HEK293 (cell line): ENCODE data around the gene MBP.

ENCODE experiments used
- CTCF ChIP-seq: fragments of 450-650 bp; formaldehyde crosslinking; IDR thresholded peaks from 2 replicates; pipeline ENCODE4 v1.5.1; 2016; ENCODE audit warnings: missing biosample characterization, missing genetic modification characterization
- ELK4 ChIP-seq: IDR thresholded peaks from 2 replicates; pipeline ENCODE4 v1.6.1; 2011; ENCODE audit warnings: mild to moderate bottlenecking, low read depth, low read length, borderline replicate concordance
- PRDM2 ChIP-seq: fragments of 450-650 bp; formaldehyde crosslinking; IDR thresholded peaks from 2 replicates; pipeline ENCODE4 v1.5.1; 2016; ENCODE audit warnings: missing biosample characterization, missing genetic modification characterization, borderline replicate concordance
- REST ChIP-seq: fragments of 450-650 bp; formaldehyde crosslinking; IDR thresholded peaks from 2 replicates; pipeline ENCODE4 v1.5.1; 2016; ENCODE audit warnings: missing biosample characterization, missing genetic modification characterization
- ZBTB21 ChIP-seq: fragments of 450-650 bp; formaldehyde crosslinking; IDR thresholded peaks from 2 replicates; pipeline ENCODE4 v1.5.1; 2017; ENCODE audit warnings: missing biosample characterization, missing genetic modification characterization
- ZNF114 ChIP-seq: fragments of 450-650 bp; formaldehyde crosslinking; IDR thresholded peaks from 2 replicates; pipeline ENCODE4 v1.5.0; 2017; ENCODE audit warnings: missing biosample characterization, missing genetic modification characterization
- ZNF157 ChIP-seq: fragments of 450-650 bp; formaldehyde crosslinking; IDR thresholded peaks from 2 replicates; pipeline ENCODE4 v1.5.1; 2016; ENCODE audit warnings: missing biosample characterization, missing genetic modification characterization
- ZNF664 ChIP-seq: fragments of 450-650 bp; formaldehyde crosslinking; IDR thresholded peaks from 2 replicates; pipeline ENCODE4 v1.5.1; 2016; ENCODE audit warnings: missing biosample characterization, missing genetic modification characterization
- ZNF670 ChIP-seq: fragments of 450-650 bp; formaldehyde crosslinking; IDR thresholded peaks from 2 replicates; pipeline ENCODE4 v1.5.1; 2016; ENCODE audit warnings: missing biosample characterization, missing genetic modification characterization, low read depth
- ZNF707 ChIP-seq: fragments of 450-650 bp; formaldehyde crosslinking; IDR thresholded peaks from 2 replicates; pipeline ENCODE4 v1.5.1; 2016; ENCODE audit warnings: missing biosample characterization, missing genetic modification characterization
- ZSCAN23 ChIP-seq: fragments of 450-650 bp; formaldehyde crosslinking; IDR thresholded peaks from 2 replicates; pipeline ENCODE4 v1.5.1; 2016; ENCODE audit warnings: missing biosample characterization, missing genetic modification characterization

GRCh38 chr18:77114415-77115191 lies 18.0 kb downstream of the MBP start:
- no peak for TF ChIP-seq CTCF (tag by site-specific recombination)
- TF ChIP-seq ZNF664 (tag by site-specific recombination): no peak
- no peak for TF ChIP-seq ZNF670 (tag by site-specific recombination)
- no peak for TF ChIP-seq PRDM2 (tag by site-specific recombination)
- TF ChIP-seq ZSCAN23 (tag by site-specific recombination): no peak
- TF ChIP-seq REST (tag by site-specific recombination): no peak
- TF ChIP-seq ZNF707 (tag by site-specific recombination): no peak
- no peak for TF ChIP-seq ZNF114
- TF ChIP-seq ELK4: no peak
- no peak for TF ChIP-seq ZNF157 (tag by site-specific recombination)
- no peak for TF ChIP-seq ZBTB21
